ENCODE data around the gene SEMA7A.

DNA sequence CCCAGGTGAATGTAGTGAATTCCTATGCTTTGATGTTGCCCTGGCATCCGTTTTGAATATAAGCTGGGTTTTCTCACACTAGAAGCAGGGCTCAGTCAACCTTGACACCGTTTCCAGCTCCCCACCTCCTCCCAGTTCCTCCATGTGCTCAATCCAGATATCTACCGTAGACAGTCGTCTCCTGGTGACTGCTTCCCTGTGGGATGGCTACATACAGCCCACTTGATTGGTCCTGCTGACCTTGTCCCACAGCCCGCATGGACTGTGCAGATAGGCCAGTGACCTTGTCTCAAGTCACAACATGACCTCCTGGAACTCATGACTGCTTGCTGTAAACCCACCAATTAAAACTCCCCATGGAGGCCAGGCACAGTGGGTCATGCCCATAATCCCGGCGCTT, 8.1 kb downstream of the SEMA7A start:
- TF ChIP-seq CTCF (IDR thresholded peaks at IDR 0.05) (no peak), POLR2AphosphoS5 (IDR thresholded peaks at IDR 0.05) (no peak)
